GM23248 (cell line): ENCODE results near the gene SLC7A1.

Source experiments
- EZH2 ChIP-seq: fragments of 200-600 bp; sonication (generic); IDR thresholded peaks from 2 replicates; pipeline ENCODE4 v1.6.1; 2018; ENCODE audit warnings: antibody characterized with exemption, mild to moderate bottlenecking; ENCODE audit not compliant: insufficient read depth, poor library complexity, severe bottlenecking
- EZH2phosphoT487 ChIP-seq: fragments of 200-600 bp; sonication (generic); IDR thresholded peaks from 2 replicates; pipeline ENCODE4 v1.6.1; 2018; ENCODE audit warnings: antibody characterized with exemption, moderate library complexity, mild to moderate bottlenecking, low read depth; ENCODE audit not compliant: insufficient read depth

GRCh38 chr13:29568731-29569130 lies 26.8 kb downstream of the SLC7A1 start:
- no peak for TF ChIP-seq EZH2
- TF ChIP-seq EZH2phosphoT487: no peak
